Measurements from ENCODE around the gene AP5S1. TPM values are rescaled to one million over a fixed set of nuclear protein-coding genes. Genes with fewer than 3 reads are reported as not detected.

Gene AP5S1
- polyA plus RNA-seq, 1 donor (not counting 4 experiments of a cell fraction or from before 2014, with no cell fraction given), result 5.2 TPM

DNA sequence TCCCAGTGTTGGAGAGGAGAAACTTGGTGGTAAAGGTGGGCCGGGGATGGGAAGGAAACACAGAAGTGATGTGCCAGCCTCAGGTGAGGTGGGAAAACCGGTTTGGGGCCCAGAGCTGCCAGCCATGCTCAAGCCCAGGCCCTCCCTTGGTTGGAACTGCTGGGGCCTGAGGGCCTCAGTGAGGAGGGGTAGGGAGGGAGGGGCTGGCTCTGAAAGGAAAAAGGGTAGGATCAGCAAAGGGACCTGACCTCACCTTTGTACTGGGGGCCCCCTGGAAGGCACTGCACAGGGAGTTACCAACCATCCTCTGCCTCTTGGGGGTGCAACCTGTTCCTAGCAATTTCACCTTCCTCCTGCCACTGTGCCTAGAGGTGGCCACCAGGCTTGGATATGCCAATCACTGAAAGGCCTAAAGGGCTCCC lies 37.3 kb upstream of the AP5S1 start:
- H3K9ac ChIP-seq (ENCODE audit: control insufficient read depth, extremely low read depth, insufficient read depth, low read length), result no peak overlapping the region
- H4K20me1 ChIP-seq (ENCODE audit: control insufficient read depth, extremely low read depth, insufficient read depth, low read length), result peaks cover 21% of the 10 kb centered on the region
- peaks cover 0 to 9% of the 10 kb centered on the region in 2 experiments for H3K36me3 ChIP-seq (ENCODE audit: control insufficient read depth in 2 of 2, extremely low read depth in 1 of 2, insufficient read depth in 2 of 2, low read length in 2 of 2)
- no peaks in the 10 kb centered on the region for H3K9me3 ChIP-seq (ENCODE audit: control insufficient read depth, low read depth, low read length)
- no peak overlapping the region for H3K27ac ChIP-seq (ENCODE audit: control insufficient read depth, insufficient read depth, low read length)
- dilution Hi-C loops (cut with MboI; ENCODE audit: extremely low pct_ligation_motif_present, low sequenced_read_pairs), result no loop called here
- FAIRE-seq (no peak), DNase-seq (ENCODE audit: low read depth, low spot score) (no peak)
- peaks cover 9% of the 10 kb centered on the region for H3K27me3 ChIP-seq (ENCODE audit: control insufficient read depth, extremely low read depth, insufficient read depth, low read length)
- H3K4me2 ChIP-seq (ENCODE audit: control insufficient read depth, extremely low read depth, insufficient read depth, low read depth, low read length), result peak overlapping the region; percentile 34
- H3K79me2 ChIP-seq (ENCODE audit: control insufficient read depth, insufficient read depth, low read length), result peaks cover 31% of the 10 kb centered on the region
- H2AFZ ChIP-seq (ENCODE audit: control insufficient read depth, low read length), result no peak overlapping the region
- H3K4me1 ChIP-seq (ENCODE audit: control insufficient read depth, extremely low read depth, insufficient read depth, low read length), result peaks cover 37% of the 10 kb centered on the region
- H3K9me1 ChIP-seq (ENCODE audit: control insufficient read depth, extremely low read depth, insufficient read depth, low read length), result peaks cover 4% of the 10 kb centered on the region
- TF ChIP-seq EZH2 (IDR thresholded peaks at IDR 0.05; ENCODE audit: low read length) (no peak), CTCF (optimal IDR thresholded peaks at IDR 0.05 in 1 of 3, IDR thresholded peaks at IDR 0.05 in 1 of 3, conservative IDR thresholded peaks at IDR 0.05 in 1 of 3; ENCODE audit: extremely low read depth in 1 of 3, insufficient read depth in 2 of 3, low read length in 3 of 3) (no peak)
- no peak overlapping the region for H3K4me3 ChIP-seq (ENCODE audit: control insufficient read depth in 2 of 3, extremely low read depth in 1 of 3, insufficient read depth in 2 of 3, low read depth in 1 of 3, low read length in 3 of 3)

- FAIRE-seq, result no peak
- dilution Hi-C loops (cut with MboI; ENCODE audit: extremely low pct_ligation_motif_present, low sequenced_read_pairs), result no loop called here
- H3K4me3 ChIP-seq (ENCODE audit: control insufficient read depth in 2 of 3, extremely low read depth in 1 of 3, insufficient read depth in 2 of 3, low read depth in 1 of 3, low read length in 3 of 3), result no peak overlapping the region
Measured at GRCh38 chr20:3783511-3784195, 36.7 kb upstream of the AP5S1 start.

More at GRCh38 chr20:3783511-3784195, 36.7 kb upstream of the AP5S1 start:
- Histone ChIP-seq H3K27me3 (ENCODE audit: control insufficient read depth, extremely low read depth, insufficient read depth, low read length) (peaks cover 4% of the 10 kb centered on the region), H4K20me1 (ENCODE audit: control insufficient read depth, extremely low read depth, insufficient read depth, low read length) (peaks cover 21% of the 10 kb centered on the region), H3K36me3 (ENCODE audit: control insufficient read depth in 2 of 2, extremely low read depth in 1 of 2, insufficient read depth in 2 of 2, low read length in 2 of 2) (peaks cover 0 to 9% of the 10 kb centered on the region in 2 experiments), H3K9me1 (ENCODE audit: control insufficient read depth, extremely low read depth, insufficient read depth, low read length) (peaks cover 4% of the 10 kb centered on the region), H3K9ac (ENCODE audit: control insufficient read depth, extremely low read depth, insufficient read depth, low read length) (no peak overlapping the region), H2AFZ (ENCODE audit: control insufficient read depth, low read length) (no peak overlapping the region), H3K79me2 (ENCODE audit: control insufficient read depth, insufficient read depth, low read length) (peaks cover 31% of the 10 kb centered on the region), H3K4me1 (ENCODE audit: control insufficient read depth, extremely low read depth, insufficient read depth, low read length) (peaks cover 37% of the 10 kb centered on the region), H3K4me2 (ENCODE audit: control insufficient read depth, extremely low read depth, insufficient read depth, low read depth, low read length) (peak overlapping the region; percentile 91), H3K9me3 (ENCODE audit: control insufficient read depth, low read depth, low read length) (no peaks in the 10 kb centered on the region), H3K27ac (ENCODE audit: control insufficient read depth, insufficient read depth, low read length) (no peak overlapping the region)
- no peak for DNase-seq (ENCODE audit: low read depth, low spot score)
- TF ChIP-seq EZH2 (IDR thresholded peaks at IDR 0.05; ENCODE audit: low read length), result no peak
- TF ChIP-seq CTCF (optimal IDR thresholded peaks at IDR 0.05 in 1 of 3, IDR thresholded peaks at IDR 0.05 in 1 of 3, conservative IDR thresholded peaks at IDR 0.05 in 1 of 3; ENCODE audit: extremely low read depth in 1 of 3, insufficient read depth in 2 of 3, low read length in 3 of 3), result no peak
